Stromal cell of bone marrow (primary cell): Measurements from ENCODE around the gene C22orf42.
"Not testable (repeated sequence)": the region's sequence is repeated elsewhere in the genome, so short reads cannot be mapped to it uniquely, and the experiment has no call there.

Experiments used
- DNase-seq: peaks from one replicate; pipeline ENCODE4 v3.0.0-alpha.2; 2012; ENCODE audit warnings: low read depth

C22orf42 gene

GRCh38 chr22:32158712-32159533 lies at the start of gene C22orf42:
C22orf42 (minus strand) TSS chr22:32159303; CDS start chr22:32159215, 88 bp downstream.
- no peak for DNase-seq

- DNase-seq = no peak
Measured at GRCh38 chr22:32208681-32209080, 49.6 kb upstream of the C22orf42 start.

- DNase-seq = no peak
Measured at GRCh38 chr22:32207971-32208480, 48.9 kb upstream of the C22orf42 start.

GRCh38 chr22:32206774-32207758 lies 48.0 kb upstream of the C22orf42 start:
- no peak for DNase-seq

- DNase-seq = no peak
Measured at GRCh38 chr22:32205974-32206773, 47.1 kb upstream of the C22orf42 start.

GRCh38 chr22:32204856-32205722 lies 46.0 kb upstream of the C22orf42 start, which contains the start of gene RFPL2:
RFPL2 (minus strand) TSS chr22:32205073; CDS start chr22:32202451, 2,622 bp downstream.
- peak; percentile 6 for DNase-seq

- DNase-seq = no peak
Measured at GRCh38 chr22:32204040-32204855, 45.1 kb upstream of the C22orf42 start.

GRCh38 chr22:32203181-32204039 lies 44.3 kb upstream of the C22orf42 start:
- DNase-seq = no peak

GRCh38 chr22:32202539-32203180 lies 43.6 kb upstream of the C22orf42 start:
- DNase-seq = no peak

- no peak for DNase-seq
Measured at GRCh38 chr22:32202161-32202538, 43.0 kb upstream of the C22orf42 start.

GRCh38 chr22:32200752-32201151 lies 41.6 kb upstream of the C22orf42 start:
- DNase-seq = no peak

- DNase-seq = no peak
Measured at GRCh38 chr22:32199961-32200360, 40.9 kb upstream of the C22orf42 start.

- DNase-seq = no peak
Measured at GRCh38 chr22:32199341-32199740, 40.2 kb upstream of the C22orf42 start.

- not testable (repeated sequence) for DNase-seq
Measured at GRCh38 chr22:32197553-32198226, 38.6 kb upstream of the C22orf42 start.

- DNase-seq = not testable (repeated sequence)
Measured at GRCh38 chr22:32195900-32196299, 36.8 kb upstream of the C22orf42 start.

- not testable (repeated sequence) for DNase-seq
Measured at GRCh38 chr22:32193346-32193745, 34.2 kb upstream of the C22orf42 start.

- DNase-seq = not testable (repeated sequence)
Measured at GRCh38 chr22:32191021-32191420, 31.9 kb upstream of the C22orf42 start.

GRCh38 chr22:32185821-32186220 lies 26.7 kb upstream of the C22orf42 start:
- no peak for DNase-seq
